Measurements from ENCODE around the gene PITPNC1. TPM values are rescaled to one million over a fixed set of nuclear protein-coding genes. Genes with fewer than 3 reads are reported as not detected.

Gene PITPNC1
- total RNA-seq, 1 donor from 2014 or later = 28.7 TPM

DNA sequence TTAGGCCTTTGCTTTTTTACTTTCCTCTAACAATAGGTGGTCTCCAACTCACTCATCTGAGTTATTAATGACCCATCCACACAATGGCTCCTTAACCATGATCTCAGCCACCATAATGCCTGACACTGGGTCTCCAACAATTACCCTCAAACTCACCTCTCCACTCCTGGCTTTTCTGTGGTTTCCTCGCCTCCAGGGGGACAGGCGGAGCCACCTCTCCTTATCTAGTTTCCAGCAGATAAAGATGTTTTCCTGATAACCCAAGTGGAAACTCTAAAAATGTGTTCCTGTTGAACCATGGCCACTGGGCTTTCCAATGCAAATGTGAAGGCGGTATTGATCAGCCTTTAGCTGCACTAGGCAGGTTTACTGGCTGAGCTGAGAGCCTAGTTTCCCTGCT lies 331.3 kb downstream of the PITPNC1 start:
- FAIRE-seq (no peak), DNase-seq (ENCODE audit: low read depth) (no peak)
- H3K36me3 ChIP-seq (ENCODE audit: control insufficient read depth, insufficient read depth, low read length) = no peaks in the 10 kb centered on the region
- H3K4me3 ChIP-seq (ENCODE audit: low read depth, low read length) = no peak overlapping the region
- TF ChIP-seq, protein P1, sequence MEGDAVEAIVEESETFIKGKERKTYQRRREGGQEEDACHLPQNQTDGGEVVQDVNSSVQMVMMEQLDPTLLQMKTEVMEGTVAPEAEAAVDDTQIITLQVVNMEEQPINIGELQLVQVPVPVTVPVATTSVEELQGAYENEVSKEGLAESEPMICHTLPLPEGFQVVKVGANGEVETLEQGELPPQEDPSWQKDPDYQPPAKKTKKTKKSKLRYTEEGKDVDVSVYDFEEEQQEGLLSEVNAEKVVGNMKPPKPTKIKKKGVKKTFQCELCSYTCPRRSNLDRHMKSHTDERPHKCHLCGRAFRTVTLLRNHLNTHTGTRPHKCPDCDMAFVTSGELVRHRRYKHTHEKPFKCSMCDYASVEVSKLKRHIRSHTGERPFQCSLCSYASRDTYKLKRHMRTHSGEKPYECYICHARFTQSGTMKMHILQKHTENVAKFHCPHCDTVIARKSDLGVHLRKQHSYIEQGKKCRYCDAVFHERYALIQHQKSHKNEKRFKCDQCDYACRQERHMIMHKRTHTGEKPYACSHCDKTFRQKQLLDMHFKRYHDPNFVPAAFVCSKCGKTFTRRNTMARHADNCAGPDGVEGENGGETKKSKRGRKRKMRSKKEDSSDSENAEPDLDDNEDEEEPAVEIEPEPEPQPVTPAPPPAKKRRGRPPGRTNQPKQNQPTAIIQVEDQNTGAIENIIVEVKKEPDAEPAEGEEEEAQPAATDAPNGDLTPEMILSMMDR (IDR thresholded peaks at IDR 0.05; ENCODE audit: insufficient read depth, low read length, severe bottlenecking) = no peak
- H3K27me3 ChIP-seq (ENCODE audit: control insufficient read depth, insufficient read depth, low read length) = no peaks in the 10 kb centered on the region

DNA sequence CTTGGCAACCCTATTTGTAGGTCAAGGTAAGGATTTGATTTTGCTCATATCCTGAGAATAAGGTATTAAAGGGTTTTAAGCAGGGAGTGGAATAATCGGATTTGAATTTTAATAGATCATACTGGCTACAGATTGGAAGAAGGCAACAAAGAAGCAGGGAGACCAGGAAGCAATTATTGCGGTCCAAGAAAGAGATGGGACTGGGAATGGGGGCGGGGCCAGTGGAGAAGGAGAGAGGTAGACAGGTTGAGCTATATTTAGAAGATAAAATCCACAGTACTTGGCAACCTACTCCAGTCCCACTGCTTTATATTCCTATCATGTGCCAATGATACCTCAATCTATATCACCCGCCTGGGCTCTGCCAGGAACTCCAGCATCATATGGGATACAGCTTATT lies 334.8 kb downstream of the PITPNC1 start:
- no peak overlapping the region for H3K4me3 ChIP-seq (ENCODE audit: low read depth, low read length)
- no peak for DNase-seq (ENCODE audit: low read depth)
- FAIRE-seq = no peak
- no peaks in the 10 kb centered on the region for H3K27me3 ChIP-seq (ENCODE audit: control insufficient read depth, insufficient read depth, low read length)
- no peaks in the 10 kb centered on the region for H3K36me3 ChIP-seq (ENCODE audit: control insufficient read depth, insufficient read depth, low read length)
- TF ChIP-seq, protein P1 (IDR thresholded peaks at IDR 0.05; ENCODE audit: insufficient read depth, low read length, severe bottlenecking) = no peak

DNA sequence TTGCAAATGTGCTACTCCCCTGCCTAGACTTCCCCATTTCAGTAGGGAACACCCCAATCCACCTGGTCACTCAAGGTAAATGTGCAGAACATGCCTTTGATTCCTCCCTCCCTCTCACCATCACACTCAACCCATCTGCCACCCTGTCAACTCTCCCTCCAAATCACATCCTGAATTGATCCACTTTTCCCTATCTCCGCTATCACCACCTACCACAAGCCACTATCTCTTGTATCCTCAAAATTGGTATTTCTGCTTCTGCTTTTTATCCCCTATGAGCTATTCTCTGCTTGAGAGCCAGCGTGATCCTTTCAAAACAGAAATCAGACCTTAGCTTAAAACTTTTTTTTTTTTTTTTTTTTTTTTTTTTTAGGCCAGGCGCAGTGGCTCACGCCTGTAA lies 335.3 kb downstream of the PITPNC1 start:
- no peak overlapping the region for H3K4me3 ChIP-seq (ENCODE audit: low read depth, low read length)
- DNase-seq (ENCODE audit: low read depth) = no peak
- TF ChIP-seq, protein P1 (IDR thresholded peaks at IDR 0.05; ENCODE audit: insufficient read depth, low read length, severe bottlenecking) = no peak
- no peaks in the 10 kb centered on the region for H3K36me3 ChIP-seq (ENCODE audit: control insufficient read depth, insufficient read depth, low read length)
- FAIRE-seq = no peak
- H3K27me3 ChIP-seq (ENCODE audit: control insufficient read depth, insufficient read depth, low read length) = no peaks in the 10 kb centered on the region

DNA sequence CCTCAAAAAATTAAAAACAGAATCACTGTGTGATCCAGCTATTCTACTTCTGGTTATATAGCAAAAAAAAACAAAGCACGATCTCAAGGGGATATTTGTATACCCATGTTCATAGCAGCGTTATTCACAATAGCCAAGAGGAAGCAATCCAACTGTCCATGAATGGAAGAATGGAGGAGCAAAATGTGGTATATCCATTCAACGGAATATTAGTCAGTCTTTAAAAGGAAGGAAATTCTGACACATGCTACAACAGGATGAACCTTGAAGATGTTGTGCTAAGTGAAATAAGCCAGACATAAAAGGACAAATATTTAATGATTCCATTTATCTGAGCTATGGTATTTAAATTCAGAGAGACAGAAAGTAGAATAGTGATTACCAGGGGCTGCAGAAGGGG lies 336.1 kb downstream of the PITPNC1 start:
- TF ChIP-seq, protein P1 (IDR thresholded peaks at IDR 0.05; ENCODE audit: insufficient read depth, low read length, severe bottlenecking) = no peak
- no peak for DNase-seq (ENCODE audit: low read depth)
- Histone ChIP-seq H3K4me3 (ENCODE audit: low read depth, low read length) (no peak overlapping the region), H3K36me3 (ENCODE audit: control insufficient read depth, insufficient read depth, low read length) (no peaks in the 10 kb centered on the region), H3K27me3 (ENCODE audit: control insufficient read depth, insufficient read depth, low read length) (no peaks in the 10 kb centered on the region)
- FAIRE-seq = no peak

DNA sequence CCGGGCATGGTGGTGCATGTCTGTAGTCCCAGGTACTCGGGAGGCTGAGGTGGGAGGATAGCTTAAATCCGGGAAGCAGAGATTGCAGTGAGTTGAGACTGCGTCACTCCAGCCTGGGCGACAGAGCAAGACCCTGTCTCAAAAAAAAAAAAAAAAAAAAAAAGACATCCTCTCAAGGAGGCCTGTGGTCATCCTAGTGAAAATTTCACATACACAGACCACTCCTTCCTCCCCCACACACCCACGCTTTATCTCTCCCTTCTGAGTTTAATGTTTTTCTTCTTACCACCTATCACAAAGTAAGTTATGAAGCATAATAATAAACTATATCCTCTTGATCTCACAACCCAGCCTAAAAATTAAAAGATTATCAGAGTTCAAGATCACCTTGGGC lies 339.3 kb downstream of the PITPNC1 start:
- TF ChIP-seq, protein P1 (IDR thresholded peaks at IDR 0.05; ENCODE audit: insufficient read depth, low read length, severe bottlenecking) = no peak
- FAIRE-seq (no peak), DNase-seq (ENCODE audit: low read depth) (no peak)
- peaks cover 6% of the 10 kb centered on the region for H3K36me3 ChIP-seq (ENCODE audit: control insufficient read depth, insufficient read depth, low read length)
- H3K4me3 ChIP-seq (ENCODE audit: low read depth, low read length) = no peak overlapping the region
- no peaks in the 10 kb centered on the region for H3K27me3 ChIP-seq (ENCODE audit: control insufficient read depth, insufficient read depth, low read length)

DNA sequence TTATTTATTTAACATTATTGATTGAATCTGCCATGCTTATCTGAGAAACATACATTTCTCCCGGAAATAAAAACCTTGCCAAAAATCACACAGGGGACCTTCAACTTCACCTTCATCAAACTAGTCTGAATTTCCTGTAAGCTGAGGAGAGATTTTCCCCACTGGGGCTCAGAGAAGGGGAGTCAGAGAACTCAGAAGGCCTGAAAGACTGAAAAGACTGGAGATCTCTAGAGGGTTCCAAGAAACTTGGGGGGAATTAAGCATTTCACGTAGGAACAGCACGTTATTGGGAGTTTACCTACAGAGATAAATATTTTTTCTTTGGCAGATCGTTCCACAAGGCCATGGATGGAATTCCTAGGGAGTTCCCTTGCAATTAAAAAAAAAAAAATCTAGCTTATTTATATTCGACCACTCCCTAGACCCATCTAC lies 340.1 kb downstream of the PITPNC1 start:
- DNase-seq (ENCODE audit: low read depth) (no peak), FAIRE-seq (no peak)
- Histone ChIP-seq H3K27me3 (ENCODE audit: control insufficient read depth, insufficient read depth, low read length) (no peaks in the 10 kb centered on the region), H3K36me3 (ENCODE audit: control insufficient read depth, insufficient read depth, low read length) (peaks cover 11% of the 10 kb centered on the region), H3K4me3 (ENCODE audit: low read depth, low read length) (peak overlapping the region; percentile 75)
- TF ChIP-seq, protein P1 (IDR thresholded peaks at IDR 0.05; ENCODE audit: insufficient read depth, low read length, severe bottlenecking) = no peak
